Endothelial cell of umbilical vein (primary cell): Measurements from ENCODE around the gene UNC45A.
A peak's percentile ranks its signal among the peaks of the same experiment; 100 is the strongest.

Experiments
- EZH2 ChIP-seq: IDR thresholded peaks from 2 replicates; pipeline ENCODE4 v1.6.1; 2012; ENCODE audit warnings: borderline replicate concordance, low read depth, mild to moderate bottlenecking, moderate library complexity, low read length, inconsistent platforms; ENCODE audit not compliant: severe bottlenecking
- FOS ChIP-seq: IDR thresholded peaks from 2 replicates; pipeline ENCODE4 v1.6.1; 2011; ENCODE audit warnings: mild to moderate bottlenecking, low read length, moderate library complexity, borderline replicate concordance; ENCODE audit not compliant: insufficient read depth
- GATA2 ChIP-seq: IDR thresholded peaks from 2 replicates; pipeline ENCODE4 v1.7.0; 2011; ENCODE audit warnings: low read depth, mild to moderate bottlenecking, moderate library complexity, mixed read lengths, low read length; ENCODE audit not compliant: insufficient read length, insufficient read depth
- JUN ChIP-seq: IDR thresholded peaks from 2 replicates; pipeline ENCODE4 v1.6.1; 2011; ENCODE audit warnings: borderline replicate concordance, low read depth; ENCODE audit not compliant: insufficient read length, insufficient read depth
- MYC ChIP-seq: IDR thresholded peaks from one replicate; pipeline ENCODE4 v1.6.1; 2011; ENCODE audit warnings: mild to moderate bottlenecking, low read depth, low read length
- POLR2A ChIP-seq: IDR thresholded peaks from 2 replicates; pipeline ENCODE4 v1.6.1; 2012; ENCODE audit warnings: low read depth, mild to moderate bottlenecking, control low read depth, low read length
- POLR2AphosphoS5 ChIP-seq: IDR thresholded peaks from 2 replicates; pipeline ENCODE4 v1.6.1; 2012; ENCODE audit warnings: low read depth, mild to moderate bottlenecking, control low read depth, low read length, moderate library complexity; ENCODE audit not compliant: insufficient read depth
- TF ChIP-seq, protein P1 (sequence below), 2 donors: IDR thresholded peaks; 1 replicate in 1 of 2; 2 replicates in 1 of 2; pipeline ENCODE4 v1.5.1; 2011; ENCODE audit warnings: low read length in 2 of 2, mild to moderate bottlenecking in 2 of 2, moderate library complexity in 2 of 2, control low read depth in 1 of 2, inconsistent platforms in 1 of 2, low read depth in 1 of 2; ENCODE audit not compliant: insufficient read depth in 1 of 2; ENCODE audit errors: extremely low read depth in 1 of 2
- TF ChIP-seq, protein P2 (sequence below): IDR thresholded peaks from 2 replicates; pipeline ENCODE4 v1.6.1; 2011; ENCODE audit not compliant: insufficient read depth, insufficient read length

DNA sequence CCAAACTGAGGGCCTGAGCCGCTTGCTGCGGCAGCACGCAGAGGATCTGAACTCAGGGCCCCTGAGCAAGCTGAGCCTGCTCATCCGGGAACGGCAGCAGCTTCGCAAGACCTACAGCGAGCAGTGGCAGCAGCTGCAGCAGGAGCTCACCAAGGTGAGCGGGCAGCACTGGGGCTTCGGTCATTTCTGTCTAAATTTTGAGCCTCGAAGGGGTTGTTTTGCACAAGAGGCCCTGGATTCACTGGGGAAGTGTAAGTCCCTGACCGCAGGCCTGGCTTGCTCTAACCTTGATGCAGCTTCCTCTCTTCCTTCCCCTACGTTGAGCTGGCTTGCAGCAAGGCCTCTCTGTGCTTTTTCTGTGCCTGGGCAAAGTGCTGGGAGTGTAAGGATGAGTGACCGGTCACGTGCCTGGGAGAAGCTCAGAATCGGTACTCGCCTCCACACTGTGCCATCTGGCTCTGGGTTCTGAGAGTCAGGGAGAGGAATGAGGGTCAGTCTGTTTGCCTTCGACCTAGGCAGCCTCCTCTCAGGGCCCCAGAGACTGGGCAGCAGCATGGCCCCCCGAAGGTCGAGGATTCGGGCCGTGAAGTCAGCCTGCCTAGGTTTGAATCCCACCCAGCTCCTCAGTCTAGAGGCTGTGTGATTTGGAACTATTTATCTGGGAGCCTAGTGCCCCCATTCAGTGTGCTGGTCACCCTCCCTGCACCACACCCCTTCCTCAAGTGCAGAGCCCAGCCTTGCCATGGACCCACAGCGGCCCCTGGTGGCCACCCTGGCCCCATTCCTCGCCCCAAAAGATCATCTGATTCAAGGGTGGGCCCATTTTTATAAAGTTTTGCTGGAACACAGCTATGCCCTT, 49.4 kb upstream of the UNC45A start:
- TF ChIP-seq EZH2 (no peak), POLR2A (no peak), POLR2AphosphoS5 (no peak), FOS (no peak), MYC (no peak), GATA2 (no peak), JUN (no peak)
- TF ChIP-seq, protein P1, sequence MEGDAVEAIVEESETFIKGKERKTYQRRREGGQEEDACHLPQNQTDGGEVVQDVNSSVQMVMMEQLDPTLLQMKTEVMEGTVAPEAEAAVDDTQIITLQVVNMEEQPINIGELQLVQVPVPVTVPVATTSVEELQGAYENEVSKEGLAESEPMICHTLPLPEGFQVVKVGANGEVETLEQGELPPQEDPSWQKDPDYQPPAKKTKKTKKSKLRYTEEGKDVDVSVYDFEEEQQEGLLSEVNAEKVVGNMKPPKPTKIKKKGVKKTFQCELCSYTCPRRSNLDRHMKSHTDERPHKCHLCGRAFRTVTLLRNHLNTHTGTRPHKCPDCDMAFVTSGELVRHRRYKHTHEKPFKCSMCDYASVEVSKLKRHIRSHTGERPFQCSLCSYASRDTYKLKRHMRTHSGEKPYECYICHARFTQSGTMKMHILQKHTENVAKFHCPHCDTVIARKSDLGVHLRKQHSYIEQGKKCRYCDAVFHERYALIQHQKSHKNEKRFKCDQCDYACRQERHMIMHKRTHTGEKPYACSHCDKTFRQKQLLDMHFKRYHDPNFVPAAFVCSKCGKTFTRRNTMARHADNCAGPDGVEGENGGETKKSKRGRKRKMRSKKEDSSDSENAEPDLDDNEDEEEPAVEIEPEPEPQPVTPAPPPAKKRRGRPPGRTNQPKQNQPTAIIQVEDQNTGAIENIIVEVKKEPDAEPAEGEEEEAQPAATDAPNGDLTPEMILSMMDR (IDR thresholded peaks at IDR 0.05; ENCODE audit: extremely low read depth in 1 of 2, insufficient read depth in 1 of 2, low read depth in 1 of 2, low read length in 2 of 2) = peak; percentile 96 to 98
- TF ChIP-seq, protein P2, sequence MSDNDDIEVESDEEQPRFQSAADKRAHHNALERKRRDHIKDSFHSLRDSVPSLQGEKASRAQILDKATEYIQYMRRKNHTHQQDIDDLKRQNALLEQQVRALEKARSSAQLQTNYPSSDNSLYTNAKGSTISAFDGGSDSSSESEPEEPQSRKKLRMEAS = no peak
